Tongue (tissue), 2 donors: ENCODE measurements around the gene NR4A1. TPM values are rescaled to one million over a fixed set of nuclear protein-coding genes. Genes with fewer than 3 reads are reported as not detected.
A peak's percentile ranks its signal among the peaks of the same experiment; 100 is the strongest.

Experiments
- DNase-seq: peaks from one replicate; pipeline ENCODE4 v3.0.0-alpha.2; 2015
- total RNA-seq: library from RNA; depleted of rRNA; stranded (reverse); fragments of >200 nt; gene quantifications from one replicate; pipeline ENCODE4 v1.2.3, GENCODE V29; 2014

The NR4A1 gene
- total RNA-seq, 1 donor from 2014 or later: 65.6 TPM

DNA sequence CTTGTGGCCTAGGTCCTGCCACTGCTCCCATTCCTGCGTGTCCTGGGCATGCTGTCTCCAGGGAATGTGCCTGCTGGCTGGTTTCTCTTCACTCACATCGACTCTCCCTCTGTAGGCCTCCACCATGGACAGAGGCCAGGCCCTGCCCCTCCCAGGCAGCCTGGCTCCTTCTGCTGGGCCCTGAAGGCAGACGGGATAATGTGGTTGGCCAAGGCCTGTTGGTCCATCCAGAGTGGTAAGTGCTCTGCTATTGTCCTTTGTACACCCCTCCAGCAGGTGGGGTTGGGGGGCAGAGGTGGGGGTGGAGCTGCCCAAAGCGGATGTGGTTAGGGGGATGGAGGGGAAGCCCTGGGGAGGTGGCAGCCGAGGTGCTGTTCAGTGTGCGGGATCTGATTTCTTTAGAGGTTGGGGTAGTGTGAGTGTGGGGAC is 9.5 kb upstream of the NR4A1 start:
- peak; percentile 69 for DNase-seq

DNA sequence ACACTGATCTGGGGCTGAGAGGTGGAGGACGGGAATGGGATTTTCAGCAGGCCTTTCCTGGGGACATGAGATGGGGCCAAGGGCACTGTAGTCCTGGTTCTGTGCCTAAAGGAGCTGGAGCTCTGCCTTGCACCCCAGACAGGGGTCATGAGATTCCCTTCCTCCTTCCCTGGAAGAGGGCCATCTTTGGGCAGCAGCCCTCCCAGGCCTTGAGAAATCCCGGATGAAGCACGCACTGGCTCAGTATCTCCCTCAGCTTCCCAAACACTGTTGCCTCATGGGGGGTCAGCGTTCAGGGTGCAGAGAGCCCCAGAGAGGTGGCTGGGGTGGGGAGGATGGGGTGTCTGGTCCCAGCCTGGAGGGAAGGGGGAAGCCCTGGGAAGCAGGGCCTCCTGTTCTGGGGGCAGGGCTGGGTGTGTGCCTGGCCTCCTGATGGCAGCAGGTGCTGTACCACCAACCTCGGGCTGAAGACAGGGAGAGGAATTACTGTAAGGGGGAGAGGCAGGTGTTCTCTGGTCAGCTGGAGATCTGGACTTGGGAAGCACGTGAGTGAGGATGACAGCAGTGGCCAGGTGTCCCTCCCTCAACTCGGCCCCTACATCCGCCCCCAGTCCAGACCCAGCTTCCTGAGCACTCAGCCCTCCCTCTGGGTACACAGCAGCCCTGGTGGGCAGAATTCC is 8.4 kb upstream of the NR4A1 start:
- peak; percentile 70 for DNase-seq

DNA sequence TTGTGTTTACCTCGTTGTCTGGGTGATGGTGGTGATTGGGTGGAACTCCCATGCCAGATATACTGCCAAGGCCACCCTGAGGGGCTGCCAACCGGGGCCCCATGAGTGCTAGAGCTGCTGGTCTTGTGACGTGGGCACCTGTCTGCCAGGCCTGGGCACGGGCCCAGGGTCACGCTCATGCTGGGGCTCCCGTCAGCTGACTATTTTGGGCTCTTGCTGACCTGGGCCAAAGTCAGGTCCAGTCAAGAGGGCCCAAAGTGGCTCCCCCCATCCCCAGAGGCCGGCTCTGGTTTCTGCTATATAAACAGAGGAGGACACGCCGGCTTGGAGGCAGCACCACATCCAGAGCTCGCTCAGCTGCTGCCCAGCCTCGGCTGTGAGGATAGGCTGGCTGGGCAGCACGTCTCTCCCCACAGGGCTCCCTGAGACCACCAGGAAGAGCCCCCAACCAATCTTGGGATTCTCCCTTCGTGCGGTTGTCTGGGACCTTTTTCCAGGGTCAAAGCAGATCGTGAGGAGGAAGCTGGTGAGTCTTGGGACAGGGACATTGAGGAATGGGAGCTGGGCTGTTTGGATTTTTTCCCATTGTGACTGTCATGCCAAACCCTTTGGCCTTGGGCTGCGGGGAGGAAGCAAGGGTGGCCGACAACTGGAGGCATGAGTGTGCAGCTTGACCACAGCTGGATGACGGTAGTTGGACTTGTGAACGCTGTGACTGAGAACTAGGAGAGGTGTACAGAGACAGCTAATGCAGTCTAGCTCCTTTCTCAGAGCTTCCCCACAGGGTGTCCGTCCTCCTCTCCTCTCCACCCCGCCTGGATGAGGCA is 7.6 kb upstream of the NR4A1 start:
- DNase-seq: peak; percentile 73

DNA sequence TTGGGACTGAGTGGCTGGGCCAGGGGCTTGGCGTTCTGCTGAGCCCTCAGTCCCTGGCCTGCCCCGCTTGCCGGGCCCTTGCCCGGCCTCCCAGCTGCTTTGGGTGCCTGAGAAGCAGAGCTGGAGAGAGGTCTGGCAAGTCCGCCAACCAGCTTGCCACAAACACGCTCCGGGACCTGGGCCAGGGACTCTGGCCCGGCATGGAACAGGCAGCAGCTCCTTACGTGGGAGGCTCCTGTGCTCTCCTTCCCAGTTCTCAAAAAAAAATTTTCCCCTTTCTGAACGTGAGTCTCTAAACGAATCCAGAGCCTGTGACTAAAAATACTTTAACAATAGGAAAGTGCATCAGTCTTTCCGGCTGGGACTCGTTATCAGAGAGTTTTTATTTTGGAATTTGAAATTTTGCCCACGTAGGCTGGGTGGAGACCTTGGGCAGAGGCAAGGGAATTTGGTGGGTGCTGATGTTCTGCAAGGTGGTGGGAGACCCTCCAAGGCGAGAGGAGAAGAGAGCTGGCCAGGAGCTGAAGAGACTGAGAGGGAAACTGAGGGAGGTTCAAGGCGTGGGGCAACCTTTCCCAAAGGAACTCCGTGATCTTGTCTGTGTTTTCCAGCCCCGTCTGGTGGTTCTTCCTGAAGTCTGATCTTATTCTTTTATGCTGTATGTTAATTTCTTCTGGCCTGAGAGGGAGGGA is 6.8 kb upstream of the NR4A1 start:
- DNase-seq: peak; percentile 59

DNA sequence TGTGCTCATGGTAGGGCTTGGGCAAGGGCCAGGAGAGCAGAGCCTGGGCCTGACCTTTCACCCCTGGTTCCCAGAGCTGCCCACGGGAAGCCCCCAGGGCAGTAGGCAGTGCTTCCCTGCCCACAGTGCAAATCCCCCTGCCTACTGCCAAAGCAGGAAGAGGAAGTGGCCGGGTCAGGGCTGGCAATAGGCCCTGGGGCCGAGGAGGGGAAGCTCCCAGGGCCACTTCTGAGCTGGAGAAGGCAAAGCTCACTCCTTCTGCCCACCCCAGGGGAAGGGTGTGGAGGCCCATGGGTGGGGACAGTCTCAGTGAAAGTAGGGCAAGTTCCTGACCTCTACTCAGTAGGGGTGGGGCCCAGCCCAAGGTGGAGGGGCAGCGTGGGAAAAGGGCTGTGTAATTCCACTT is 5.4 kb upstream of the NR4A1 start:
- DNase-seq: no peak

DNA sequence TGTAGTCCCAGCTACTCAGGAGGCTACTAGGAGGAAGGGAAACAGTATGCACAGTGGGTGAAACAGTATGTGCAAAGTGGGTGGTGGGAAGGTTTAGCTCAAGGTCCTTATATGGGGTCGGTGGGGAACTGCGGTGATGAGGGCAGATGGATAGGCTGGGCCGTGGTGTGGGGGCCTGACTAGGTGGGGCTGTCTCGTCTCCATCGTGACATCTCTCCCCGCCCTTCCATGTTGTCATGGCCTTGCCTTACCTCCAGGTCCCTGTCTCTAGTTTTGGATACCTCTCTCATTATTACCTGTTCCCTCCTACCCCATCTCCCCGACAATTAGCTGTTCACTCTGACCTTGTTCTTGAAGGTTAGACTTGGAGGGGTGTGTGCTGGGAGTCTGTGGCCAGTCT is 4.4 kb upstream of the NR4A1 start:
- no peak for DNase-seq

DNA sequence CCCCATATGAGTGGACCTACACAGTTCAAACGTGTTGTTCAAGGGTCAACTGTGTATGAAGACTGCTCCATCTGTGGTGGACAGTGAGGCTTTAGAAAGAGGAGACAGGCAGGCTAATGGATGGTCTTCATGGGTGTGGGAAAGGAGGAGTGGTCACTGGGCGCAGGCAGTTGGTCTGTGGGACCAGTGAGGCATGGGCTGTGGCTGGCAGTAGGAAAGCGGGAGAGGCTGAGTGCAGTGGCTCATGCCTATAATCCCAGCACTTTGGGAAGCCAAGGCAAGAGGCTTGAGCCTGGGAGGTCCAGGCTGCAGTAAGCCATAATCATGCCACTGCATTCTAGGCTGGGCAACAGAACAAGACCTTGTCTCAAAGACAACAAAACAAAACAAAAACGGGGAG is 2.0 kb upstream of the NR4A1 start:
- DNase-seq: no peak

DNA sequence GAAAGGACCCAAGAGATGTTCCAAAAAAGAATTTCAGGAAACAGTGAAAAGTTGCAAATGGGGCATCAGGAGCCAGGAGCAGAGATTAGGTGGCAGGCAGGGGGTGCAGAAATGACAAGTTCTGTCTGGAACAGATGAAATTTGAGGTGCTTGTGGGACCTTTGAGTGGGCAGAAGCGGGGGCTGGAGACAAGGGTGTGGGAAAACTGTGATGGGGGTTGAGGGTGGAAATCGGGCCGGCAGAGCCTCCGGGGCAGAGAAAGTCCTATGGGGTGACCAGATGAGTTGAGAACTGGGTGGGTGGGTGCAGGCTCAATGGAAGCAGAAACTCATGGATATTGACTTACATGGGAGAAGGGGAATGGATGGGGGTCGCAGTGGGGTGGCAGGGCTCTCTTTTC is 1.6 kb upstream of the NR4A1 start:
- DNase-seq: no peak

DNA sequence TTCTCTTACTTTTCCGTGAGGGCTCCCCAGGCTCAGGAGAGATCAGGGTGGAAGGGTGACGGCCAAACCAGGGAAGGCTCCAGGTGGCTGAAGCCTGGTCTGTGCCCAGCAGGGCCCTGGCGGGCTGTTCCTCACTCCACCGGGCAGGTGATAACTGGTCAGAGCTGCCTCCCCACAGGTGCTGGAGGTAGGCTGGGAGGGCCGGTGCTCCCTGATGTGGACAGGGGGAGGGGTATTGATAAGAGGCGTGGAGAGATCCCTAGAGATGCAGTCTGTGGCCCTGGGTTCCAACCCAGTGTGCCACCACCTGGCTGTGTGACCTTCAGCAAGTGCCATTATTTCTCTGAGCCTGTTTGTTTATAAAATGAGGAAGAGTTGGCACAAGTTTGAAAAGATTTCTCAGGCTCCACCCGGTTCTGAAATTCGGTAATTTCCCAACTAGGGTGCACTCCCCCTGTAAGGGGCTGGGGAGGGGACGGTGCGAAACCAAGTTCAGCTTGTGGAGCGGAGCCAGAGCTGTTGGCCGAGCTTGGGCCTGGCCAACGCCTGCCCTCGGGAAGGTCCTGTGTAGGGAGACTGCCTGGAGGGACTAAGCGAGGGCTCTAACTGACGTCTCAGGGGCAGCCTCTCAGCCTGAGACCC is 1.0 kb upstream of the NR4A1 start:
- DNase-seq: peak; percentile 60

DNA sequence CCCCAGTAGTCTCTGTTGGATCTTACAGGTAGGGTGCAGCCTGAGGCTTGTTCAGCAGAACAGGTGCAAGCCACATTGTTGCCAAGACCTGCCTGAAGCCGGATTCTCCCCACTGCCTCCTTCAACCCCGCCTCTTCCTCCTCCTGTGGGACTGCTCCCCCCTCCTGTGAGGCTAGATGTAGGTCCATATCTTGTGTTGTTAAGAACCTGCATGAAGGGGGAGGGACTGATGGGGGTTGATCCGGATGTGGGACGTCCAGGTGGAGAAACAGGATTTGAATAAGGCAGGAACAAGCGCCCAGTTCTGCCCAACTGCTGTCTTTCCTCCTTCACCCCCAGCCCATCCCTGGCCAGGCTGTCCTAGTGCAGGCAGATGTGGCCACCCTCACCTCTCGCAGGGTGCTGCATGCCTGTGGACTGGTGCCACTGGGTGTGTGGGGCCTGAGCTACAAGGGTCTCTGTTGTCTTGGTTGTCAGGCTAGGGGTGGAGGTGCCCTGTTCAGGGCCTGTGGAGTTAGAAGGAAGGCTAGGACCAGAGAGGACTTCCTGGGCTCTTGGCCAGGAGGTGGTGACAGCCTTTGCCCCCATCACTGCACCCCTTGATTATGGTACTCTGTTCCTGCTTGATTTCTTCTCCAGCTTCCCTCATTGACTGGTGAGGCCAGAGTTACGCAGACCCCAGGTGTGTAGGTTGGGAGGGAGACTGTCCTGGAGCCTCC is 1.4 kb downstream of the NR4A1 start:
- no peak for DNase-seq

DNA sequence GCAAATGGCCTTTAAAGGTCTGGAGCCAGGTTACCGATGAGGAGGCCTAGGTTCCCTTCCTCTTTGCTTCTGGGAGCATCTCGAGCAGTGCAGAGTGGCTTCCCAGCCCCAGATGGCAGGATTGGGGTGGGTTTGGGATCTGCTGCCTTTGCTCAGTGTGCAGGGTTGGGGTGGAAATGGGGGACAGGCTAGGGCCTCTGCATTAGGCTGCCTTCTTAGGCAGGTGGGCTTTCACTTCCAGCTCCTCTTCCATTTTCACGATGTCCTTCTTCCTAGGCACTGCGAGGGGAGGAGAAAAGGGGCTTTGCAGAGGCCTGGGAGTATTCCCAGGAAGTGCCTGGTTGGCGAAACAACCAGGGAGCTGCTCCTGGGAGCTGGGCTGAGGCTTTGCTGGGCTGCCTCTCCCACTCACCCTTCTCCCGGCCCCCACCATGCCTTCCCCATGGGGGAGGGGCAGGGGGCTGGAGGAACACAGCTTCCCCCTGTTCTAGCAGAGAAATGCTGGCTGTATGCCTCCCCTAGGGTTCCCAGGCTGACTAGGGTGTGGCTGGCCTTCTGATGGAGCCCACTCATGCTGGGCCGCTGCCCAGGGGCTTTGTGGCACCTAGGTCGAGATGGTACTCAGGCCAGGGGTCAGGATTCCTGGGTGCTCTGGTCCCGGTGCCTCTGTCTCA is 2.4 kb downstream of the NR4A1 start:
- DNase-seq: no peak

DNA sequence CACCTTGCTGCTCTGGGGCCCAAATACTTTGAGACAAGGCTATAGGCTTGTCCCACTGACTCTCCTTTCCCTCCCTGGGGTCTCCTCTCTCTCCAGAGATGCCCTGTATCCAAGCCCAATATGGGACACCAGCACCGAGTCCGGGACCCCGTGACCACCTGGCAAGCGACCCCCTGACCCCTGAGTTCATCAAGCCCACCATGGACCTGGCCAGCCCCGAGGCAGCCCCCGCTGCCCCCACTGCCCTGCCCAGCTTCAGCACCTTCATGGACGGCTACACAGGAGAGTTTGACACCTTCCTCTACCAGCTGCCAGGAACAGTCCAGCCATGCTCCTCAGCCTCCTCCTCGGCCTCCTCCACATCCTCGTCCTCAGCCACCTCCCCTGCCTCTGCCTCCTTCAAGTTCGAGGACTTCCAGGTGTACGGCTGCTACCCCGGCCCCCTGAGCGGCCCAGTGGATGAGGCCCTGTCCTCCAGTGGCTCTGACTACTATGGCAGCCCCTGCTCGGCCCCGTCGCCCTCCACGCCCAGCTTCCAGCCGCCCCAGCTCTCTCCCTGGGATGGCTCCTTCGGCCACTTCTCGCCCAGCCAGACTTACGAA is 3.1 kb downstream of the NR4A1 start:
- DNase-seq: no peak

DNA sequence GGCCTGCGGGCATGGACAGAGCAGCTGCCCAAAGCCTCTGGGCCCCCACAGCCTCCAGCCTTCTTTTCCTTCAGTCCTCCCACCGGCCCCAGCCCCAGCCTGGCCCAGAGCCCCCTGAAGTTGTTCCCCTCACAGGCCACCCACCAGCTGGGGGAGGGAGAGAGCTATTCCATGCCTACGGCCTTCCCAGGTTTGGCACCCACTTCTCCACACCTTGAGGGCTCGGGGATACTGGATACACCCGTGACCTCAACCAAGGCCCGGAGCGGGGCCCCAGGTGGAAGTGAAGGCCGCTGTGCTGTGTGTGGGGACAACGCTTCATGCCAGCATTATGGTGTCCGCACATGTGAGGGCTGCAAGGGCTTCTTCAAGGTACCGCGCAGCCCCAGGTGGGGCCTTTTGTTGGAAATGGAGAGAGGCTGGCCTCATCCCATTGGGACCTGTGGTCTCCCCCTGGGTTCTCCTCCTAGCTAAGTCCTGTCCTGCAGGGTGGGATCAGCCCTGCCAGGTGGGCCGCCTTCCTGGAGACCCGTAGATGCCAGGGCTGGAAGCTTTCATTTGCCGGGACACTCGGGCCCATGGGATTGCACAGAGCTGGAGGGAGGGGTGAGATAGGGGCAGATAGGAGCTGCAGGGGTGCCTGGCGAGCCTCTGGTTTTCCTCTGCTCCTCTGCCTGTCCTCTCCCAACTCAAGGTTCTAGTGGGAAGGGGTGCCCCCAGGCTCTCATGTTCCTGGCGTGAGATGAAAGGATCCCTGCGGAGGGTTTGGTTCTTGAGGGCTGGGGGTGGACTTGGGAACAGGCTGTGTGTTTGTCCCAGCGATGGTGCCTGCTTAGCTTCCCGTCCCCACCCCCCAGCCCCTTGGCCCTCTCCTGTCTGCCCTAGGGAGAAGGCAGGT is 3.8 kb downstream of the NR4A1 start:
- no peak for DNase-seq

DNA sequence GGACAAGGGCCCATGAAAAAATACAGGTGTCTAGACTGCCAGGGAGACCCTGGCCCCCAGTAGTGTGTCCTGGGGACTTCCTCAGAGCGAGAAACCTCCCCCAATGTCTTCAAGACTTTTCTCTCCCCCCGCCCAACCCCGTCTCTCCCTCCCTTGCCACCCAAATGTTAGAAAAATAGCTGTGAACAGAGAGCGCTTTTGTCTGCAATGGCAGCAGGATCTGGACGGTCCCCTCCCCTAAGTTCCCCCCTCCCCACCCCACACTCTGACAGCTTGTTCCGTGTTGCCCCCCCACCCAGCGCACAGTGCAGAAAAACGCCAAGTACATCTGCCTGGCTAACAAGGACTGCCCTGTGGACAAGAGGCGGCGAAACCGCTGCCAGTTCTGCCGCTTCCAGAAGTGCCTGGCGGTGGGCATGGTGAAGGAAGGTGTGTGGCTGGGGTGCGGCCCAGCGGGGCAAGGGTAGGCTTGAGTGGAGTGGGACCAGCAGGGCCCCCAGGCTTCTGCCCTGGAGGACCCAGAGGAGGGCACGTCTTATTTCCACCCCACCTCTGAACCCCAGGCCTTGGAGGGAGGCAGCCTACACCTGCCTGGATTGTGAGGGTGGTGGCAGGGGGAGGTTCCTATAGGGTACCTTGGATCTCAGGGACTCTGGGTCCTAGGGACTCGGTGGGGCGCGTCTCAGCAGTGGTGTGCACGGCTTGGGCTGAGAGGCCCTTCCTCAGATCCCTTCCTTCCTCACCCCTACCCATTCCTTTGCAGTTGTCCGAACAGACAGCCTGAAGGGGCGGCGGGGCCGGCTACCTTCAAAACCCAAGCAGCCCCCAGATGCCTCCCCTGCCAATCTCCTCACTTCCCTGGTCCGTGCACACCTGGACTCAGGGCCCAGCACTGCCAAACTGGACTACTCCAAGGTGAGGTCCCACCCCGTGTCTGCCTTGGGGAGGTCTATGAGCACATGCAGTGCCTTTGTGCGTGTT is 4.8 kb downstream of the NR4A1 start:
- peak; percentile 52 for DNase-seq

DNA sequence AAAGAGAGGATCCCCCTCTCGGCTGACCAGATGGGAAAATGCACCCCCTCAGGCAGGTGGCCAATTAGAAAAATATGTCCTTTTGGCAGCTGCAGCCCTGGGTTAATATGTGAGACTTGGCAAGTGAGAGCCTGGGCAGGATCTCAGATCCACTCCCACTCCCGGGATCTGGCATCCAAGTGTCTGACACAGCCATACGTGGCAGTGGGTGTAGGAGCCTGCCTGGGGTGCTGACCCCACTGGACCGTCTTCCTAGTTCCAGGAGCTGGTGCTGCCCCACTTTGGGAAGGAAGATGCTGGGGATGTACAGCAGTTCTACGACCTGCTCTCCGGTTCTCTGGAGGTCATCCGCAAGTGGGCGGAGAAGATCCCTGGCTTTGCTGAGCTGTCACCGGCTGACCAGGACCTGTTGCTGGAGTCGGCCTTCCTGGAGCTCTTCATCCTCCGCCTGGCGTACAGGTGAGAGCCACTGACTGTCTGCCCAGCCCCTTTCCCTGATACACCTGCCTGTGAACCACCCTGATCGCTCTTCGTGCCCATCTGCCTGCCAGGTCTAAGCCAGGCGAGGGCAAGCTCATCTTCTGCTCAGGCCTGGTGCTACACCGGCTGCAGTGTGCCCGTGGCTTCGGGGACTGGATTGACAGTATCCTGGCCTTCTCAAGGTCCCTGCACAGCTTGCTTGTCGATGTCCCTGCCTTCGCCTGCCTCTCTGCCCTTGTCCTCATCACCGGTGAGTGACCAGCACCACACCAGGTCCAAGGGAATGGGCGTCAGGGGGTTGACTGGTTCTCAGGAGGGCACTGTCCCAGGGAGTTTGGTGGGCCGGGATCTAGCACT is 5.8 kb downstream of the NR4A1 start:
- peak; percentile 65 for DNase-seq

DNA sequence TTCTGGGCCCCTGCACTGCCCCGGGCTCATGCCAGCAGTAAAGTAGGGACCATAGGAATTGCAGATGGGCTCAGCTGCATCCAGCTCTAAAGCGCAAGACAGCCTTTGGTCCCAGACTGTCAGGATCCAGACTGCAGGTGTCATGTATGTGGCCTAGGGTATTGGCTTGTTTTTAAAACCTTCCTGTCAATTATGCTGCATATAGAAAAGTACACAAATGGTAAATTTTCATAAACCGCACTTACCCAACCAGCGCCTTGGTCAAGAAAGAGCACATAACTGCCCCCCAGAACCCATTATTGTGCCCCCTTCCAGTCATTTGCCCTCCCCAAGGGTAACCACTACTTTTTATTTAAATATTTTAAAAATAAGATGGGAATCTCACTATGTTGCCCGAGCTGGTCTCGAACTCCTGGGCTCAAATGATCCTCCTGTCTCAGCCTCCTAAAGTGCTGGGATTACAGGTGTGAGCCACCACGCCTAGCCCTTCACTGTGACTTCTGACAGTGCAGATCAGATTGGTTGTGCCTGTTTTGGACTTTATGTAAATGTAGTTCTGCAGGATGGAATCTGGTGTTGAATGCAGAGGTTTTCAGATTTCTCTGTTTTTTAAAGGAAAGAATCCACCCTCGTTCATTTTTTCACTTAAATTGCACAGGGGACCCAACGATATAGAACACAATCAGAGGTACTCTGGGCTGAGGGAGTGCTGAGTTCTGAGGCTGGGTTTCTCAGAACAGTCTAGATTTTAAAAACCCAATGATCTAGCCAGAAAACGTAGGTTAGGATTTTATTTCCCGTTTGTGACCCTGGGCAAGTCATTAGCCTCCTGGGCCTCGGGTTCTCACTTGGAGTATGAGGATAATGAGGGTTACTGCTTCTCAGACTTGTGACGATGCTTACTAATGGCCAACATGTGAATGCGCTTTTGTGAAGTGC is 6.7 kb downstream of the NR4A1 start:
- DNase-seq: no peak
